GM18519 (cell line): ENCODE data around the gene ANGPT4.

Source experiments
- ATAC-seq: cut with Tn5 transposase; IDR thresholded peaks from one replicate; pipeline ENCODE4 v1.9.1; 2021; ENCODE audit warnings: mild to moderate bottlenecking, moderate library complexity; ENCODE audit not compliant: unreplicated experiment, low FRiP score

ANGPT4 gene

GRCh38 chr20:916125-916799 lies at the start of gene ANGPT4:
TSS of gene ANGPT4 (minus strand) at chr20:916334. CDS start at chr20:916214, 120 bp downstream.
- no peak for ATAC-seq

- ATAC-seq: no peak
Observed at GRCh38 chr20:963795-964194, 47.7 kb upstream of the ANGPT4 start.

- no peak for ATAC-seq
Observed at GRCh38 chr20:962683-963082, 46.5 kb upstream of the ANGPT4 start.

- ATAC-seq: no peak
Observed at GRCh38 chr20:962223-962622, 46.1 kb upstream of the ANGPT4 start.

- no peak for ATAC-seq
Observed at GRCh38 chr20:961768-962167, 45.6 kb upstream of the ANGPT4 start.

GRCh38 chr20:959996-960615 lies 44.0 kb upstream of the ANGPT4 start:
- ATAC-seq: no peak

GRCh38 chr20:958936-959815 lies 43.0 kb upstream of the ANGPT4 start:
- ATAC-seq: no peak

- ATAC-seq: no peak
Observed at GRCh38 chr20:957544-957943, 41.4 kb upstream of the ANGPT4 start.

- ATAC-seq: no peak
Observed at GRCh38 chr20:956330-956951, 40.3 kb upstream of the ANGPT4 start.

- no peak for ATAC-seq
Observed at GRCh38 chr20:955656-956055, 39.5 kb upstream of the ANGPT4 start.

- ATAC-seq: no peak
Observed at GRCh38 chr20:955111-955510, 39.0 kb upstream of the ANGPT4 start.

GRCh38 chr20:953742-954141 lies 37.6 kb upstream of the ANGPT4 start:
- no peak for ATAC-seq

- no peak for ATAC-seq
Observed at GRCh38 chr20:952196-952795, 36.2 kb upstream of the ANGPT4 start.

- ATAC-seq: no peak
Observed at GRCh38 chr20:951384-952169, 35.4 kb upstream of the ANGPT4 start.

GRCh38 chr20:949717-950116 lies 33.6 kb upstream of the ANGPT4 start:
- no peak for ATAC-seq

GRCh38 chr20:946826-947225 lies 30.7 kb upstream of the ANGPT4 start:
- no peak for ATAC-seq

GRCh38 chr20:945841-946240 lies 29.7 kb upstream of the ANGPT4 start:
- ATAC-seq: no peak

GRCh38 chr20:944774-945410 lies 28.8 kb upstream of the ANGPT4 start:
- no peak for ATAC-seq

- no peak for ATAC-seq
Observed at GRCh38 chr20:944148-944547, 28.0 kb upstream of the ANGPT4 start.
